ENCODE measurements around the gene GLIS1. TPM values are rescaled to one million over a fixed set of nuclear protein-coding genes. Genes with fewer than 3 reads are reported as not detected.

The GLIS1 gene
- total and polyA plus RNA-seq, 2 of the 8 experiments (the other 6 are each of a cell fraction or from before 2014, with no cell fraction given) = 0.15 to 0.22 TPM

DNA sequence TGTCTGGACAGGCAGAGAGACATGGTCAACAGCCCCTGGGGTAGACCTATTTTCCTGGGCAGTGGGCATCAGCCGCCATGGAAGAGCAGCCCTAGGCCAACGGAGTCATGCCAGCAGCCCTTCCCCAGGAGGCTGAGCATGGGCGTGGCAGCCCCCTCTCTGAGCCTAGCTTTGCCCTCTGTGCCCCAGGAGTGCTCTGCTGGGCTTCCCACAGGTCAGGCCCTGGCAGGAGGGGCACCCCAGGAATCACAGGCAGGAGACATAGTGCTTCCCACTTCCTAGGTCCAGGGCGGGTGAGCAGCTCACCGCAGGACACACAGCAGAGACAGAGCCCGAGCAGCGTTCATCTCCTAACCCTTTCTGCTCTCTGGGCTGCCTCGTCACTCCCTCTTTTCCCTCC is 132.8 kb downstream of the GLIS1 start (continued):
- TF ChIP-seq, protein P1, sequence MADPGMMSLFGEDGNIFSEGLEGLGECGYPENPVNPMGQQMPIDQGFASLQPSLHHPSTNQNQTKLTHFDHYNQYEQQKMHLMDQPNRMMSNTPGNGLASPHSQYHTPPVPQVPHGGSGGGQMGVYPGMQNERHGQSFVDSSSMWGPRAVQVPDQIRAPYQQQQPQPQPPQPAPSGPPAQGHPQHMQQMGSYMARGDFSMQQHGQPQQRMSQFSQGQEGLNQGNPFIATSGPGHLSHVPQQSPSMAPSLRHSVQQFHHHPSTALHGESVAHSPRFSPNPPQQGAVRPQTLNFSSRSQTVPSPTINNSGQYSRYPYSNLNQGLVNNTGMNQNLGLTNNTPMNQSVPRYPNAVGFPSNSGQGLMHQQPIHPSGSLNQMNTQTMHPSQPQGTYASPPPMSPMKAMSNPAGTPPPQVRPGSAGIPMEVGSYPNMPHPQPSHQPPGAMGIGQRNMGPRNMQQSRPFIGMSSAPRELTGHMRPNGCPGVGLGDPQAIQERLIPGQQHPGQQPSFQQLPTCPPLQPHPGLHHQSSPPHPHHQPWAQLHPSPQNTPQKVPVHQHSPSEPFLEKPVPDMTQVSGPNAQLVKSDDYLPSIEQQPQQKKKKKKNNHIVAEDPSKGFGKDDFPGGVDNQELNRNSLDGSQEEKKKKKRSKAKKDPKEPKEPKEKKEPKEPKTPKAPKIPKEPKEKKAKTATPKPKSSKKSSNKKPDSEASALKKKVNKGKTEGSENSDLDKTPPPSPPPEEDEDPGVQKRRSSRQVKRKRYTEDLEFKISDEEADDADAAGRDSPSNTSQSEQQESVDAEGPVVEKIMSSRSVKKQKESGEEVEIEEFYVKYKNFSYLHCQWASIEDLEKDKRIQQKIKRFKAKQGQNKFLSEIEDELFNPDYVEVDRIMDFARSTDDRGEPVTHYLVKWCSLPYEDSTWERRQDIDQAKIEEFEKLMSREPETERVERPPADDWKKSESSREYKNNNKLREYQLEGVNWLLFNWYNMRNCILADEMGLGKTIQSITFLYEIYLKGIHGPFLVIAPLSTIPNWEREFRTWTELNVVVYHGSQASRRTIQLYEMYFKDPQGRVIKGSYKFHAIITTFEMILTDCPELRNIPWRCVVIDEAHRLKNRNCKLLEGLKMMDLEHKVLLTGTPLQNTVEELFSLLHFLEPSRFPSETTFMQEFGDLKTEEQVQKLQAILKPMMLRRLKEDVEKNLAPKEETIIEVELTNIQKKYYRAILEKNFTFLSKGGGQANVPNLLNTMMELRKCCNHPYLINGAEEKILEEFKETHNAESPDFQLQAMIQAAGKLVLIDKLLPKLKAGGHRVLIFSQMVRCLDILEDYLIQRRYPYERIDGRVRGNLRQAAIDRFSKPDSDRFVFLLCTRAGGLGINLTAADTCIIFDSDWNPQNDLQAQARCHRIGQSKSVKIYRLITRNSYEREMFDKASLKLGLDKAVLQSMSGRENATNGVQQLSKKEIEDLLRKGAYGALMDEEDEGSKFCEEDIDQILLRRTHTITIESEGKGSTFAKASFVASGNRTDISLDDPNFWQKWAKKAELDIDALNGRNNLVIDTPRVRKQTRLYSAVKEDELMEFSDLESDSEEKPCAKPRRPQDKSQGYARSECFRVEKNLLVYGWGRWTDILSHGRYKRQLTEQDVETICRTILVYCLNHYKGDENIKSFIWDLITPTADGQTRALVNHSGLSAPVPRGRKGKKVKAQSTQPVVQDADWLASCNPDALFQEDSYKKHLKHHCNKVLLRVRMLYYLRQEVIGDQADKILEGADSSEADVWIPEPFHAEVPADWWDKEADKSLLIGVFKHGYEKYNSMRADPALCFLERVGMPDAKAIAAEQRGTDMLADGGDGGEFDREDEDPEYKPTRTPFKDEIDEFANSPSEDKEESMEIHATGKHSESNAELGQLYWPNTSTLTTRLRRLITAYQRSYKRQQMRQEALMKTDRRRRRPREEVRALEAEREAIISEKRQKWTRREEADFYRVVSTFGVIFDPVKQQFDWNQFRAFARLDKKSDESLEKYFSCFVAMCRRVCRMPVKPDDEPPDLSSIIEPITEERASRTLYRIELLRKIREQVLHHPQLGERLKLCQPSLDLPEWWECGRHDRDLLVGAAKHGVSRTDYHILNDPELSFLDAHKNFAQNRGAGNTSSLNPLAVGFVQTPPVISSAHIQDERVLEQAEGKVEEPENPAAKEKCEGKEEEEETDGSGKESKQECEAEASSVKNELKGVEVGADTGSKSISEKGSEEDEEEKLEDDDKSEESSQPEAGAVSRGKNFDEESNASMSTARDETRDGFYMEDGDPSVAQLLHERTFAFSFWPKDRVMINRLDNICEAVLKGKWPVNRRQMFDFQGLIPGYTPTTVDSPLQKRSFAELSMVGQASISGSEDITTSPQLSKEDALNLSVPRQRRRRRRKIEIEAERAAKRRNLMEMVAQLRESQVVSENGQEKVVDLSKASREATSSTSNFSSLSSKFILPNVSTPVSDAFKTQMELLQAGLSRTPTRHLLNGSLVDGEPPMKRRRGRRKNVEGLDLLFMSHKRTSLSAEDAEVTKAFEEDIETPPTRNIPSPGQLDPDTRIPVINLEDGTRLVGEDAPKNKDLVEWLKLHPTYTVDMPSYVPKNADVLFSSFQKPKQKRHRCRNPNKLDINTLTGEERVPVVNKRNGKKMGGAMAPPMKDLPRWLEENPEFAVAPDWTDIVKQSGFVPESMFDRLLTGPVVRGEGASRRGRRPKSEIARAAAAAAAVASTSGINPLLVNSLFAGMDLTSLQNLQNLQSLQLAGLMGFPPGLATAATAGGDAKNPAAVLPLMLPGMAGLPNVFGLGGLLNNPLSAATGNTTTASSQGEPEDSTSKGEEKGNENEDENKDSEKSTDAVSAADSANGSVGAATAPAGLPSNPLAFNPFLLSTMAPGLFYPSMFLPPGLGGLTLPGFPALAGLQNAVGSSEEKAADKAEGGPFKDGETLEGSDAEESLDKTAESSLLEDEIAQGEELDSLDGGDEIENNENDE (IDR thresholded peaks at IDR 0.05; ENCODE audit: insufficient replicate concordance, low read length) = no peak
- TF ChIP-seq EGR1 (IDR thresholded peaks at IDR 0.05; ENCODE audit: borderline replicate concordance, low read depth, low read length) (no peak), TAF1 (IDR thresholded peaks at IDR 0.05; ENCODE audit: low read depth, low read length) (no peak), SIX5 (IDR thresholded peaks at IDR 0.05; ENCODE audit: low read depth, low read length) (no peak), EP300 (IDR thresholded peaks at IDR 0.05; ENCODE audit: borderline replicate concordance in 1 of 2, low read depth in 2 of 2, low read length in 2 of 2) (no peak), TEAD4 (IDR thresholded peaks at IDR 0.05; ENCODE audit: low read depth, low read length) (no peak), TBP (IDR thresholded peaks at IDR 0.05; ENCODE audit: low read depth, low read length) (no peak), CHD2 (IDR thresholded peaks at IDR 0.05; ENCODE audit: low read length) (no peak), EZH2 (IDR thresholded peaks at IDR 0.05; ENCODE audit: low read depth, low read length, severe bottlenecking) (no peak), CREB1 (IDR thresholded peaks at IDR 0.05) (no peak)
- TF ChIP-seq, protein P2, sequence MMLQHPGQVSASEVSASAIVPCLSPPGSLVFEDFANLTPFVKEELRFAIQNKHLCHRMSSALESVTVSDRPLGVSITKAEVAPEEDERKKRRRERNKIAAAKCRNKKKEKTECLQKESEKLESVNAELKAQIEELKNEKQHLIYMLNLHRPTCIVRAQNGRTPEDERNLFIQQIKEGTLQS (IDR thresholded peaks at IDR 0.05; ENCODE audit: insufficient read depth, low read depth, low read length) = no peak

Data from H1 (cell line).